HEK293 (cell line): Measurements from ENCODE around the gene PHKB.

Source experiments
- CTCF ChIA-PET: fragments of 350-600 bp; formaldehyde crosslinking; extraction: SDS; loops from one replicate; lab custom pipeline; 2021; ENCODE audit warnings: antibody characterized with exemption; lab: Yijun Ruan, JAX
- POLR2A ChIA-PET: fragments of 300-600 bp; formaldehyde crosslinking; extraction: SDS; loops from one replicate; lab custom pipeline; 2020; ENCODE audit warnings: antibody characterized with exemption, inconsistent platforms; lab: Yijun Ruan, JAX
- H3K27ac ChIP-seq: fragments of 200-500 bp; sonication (Bioruptor generic); 2 replicates; pipeline ENCODE4 v1.5.1; 2014; ENCODE audit warnings: low read depth, low read length, control low read depth, inconsistent platforms; ENCODE audit errors: extremely low read depth
- H3K36me3 ChIP-seq, 2 experiments: fragments of 200-500 bp in 1 of 2; sonication (Bioruptor generic) in 1 of 2; 1 replicate in 1 of 2; 2 replicates in 1 of 2; pipeline ENCODE4 v1.5.1; 2014 to 2017; ENCODE audit warnings: inconsistent platforms in 2 of 2, low read length in 2 of 2; ENCODE audit not compliant: control insufficient read depth in 2 of 2, insufficient read depth in 1 of 2
- H3K4me1 ChIP-seq: fragments of 200-500 bp; sonication (Bioruptor generic); 2 replicates; pipeline ENCODE4 v1.5.1; 2014; ENCODE audit warnings: mild to moderate bottlenecking, low read length, inconsistent platforms; ENCODE audit not compliant: control insufficient read depth, insufficient read depth
- H3K4me3 ChIP-seq: 2 replicates; pipeline ENCODE4 v1.5.1; 2011; ENCODE audit warnings: low read depth, mild to moderate bottlenecking, control low read depth, low read length, moderate library complexity
- H3K9me3 ChIP-seq: fragments of 200-500 bp; sonication (Bioruptor generic); 2 replicates; pipeline ENCODE4 v1.5.1; 2014; ENCODE audit warnings: low read depth, low read length, inconsistent platforms; ENCODE audit not compliant: control insufficient read depth, insufficient read depth
- HOXD13 ChIP-seq: sonication (generic); formaldehyde crosslinking; IDR thresholded peaks from 2 replicates; pipeline ENCODE4 v1.8.0; 2022; ENCODE audit warnings: missing genetic modification reagents, borderline replicate concordance
- KLF1 ChIP-seq: fragments of 450-650 bp; formaldehyde crosslinking; IDR thresholded peaks from 2 replicates; pipeline ENCODE4 v1.5.1; 2016; ENCODE audit warnings: missing biosample characterization, missing genetic modification characterization
- KLF7 ChIP-seq: fragments of 450-650 bp; formaldehyde crosslinking; IDR thresholded peaks from 2 replicates; pipeline ENCODE4 v1.5.1; 2016; ENCODE audit warnings: missing biosample characterization, missing genetic modification characterization, borderline replicate concordance
- ZBTB1 ChIP-seq: fragments of 450-650 bp; formaldehyde crosslinking; IDR thresholded peaks from 2 replicates; pipeline ENCODE4 v1.5.1; 2016; ENCODE audit warnings: missing biosample characterization, missing genetic modification characterization
- ZEB2 ChIP-seq: fragments of 450-650 bp; formaldehyde crosslinking; IDR thresholded peaks from 2 replicates; pipeline ENCODE4 v1.5.1; 2016; ENCODE audit warnings: missing biosample characterization, missing genetic modification characterization
- ZFP37 ChIP-seq: fragments of 450-650 bp; formaldehyde crosslinking; IDR thresholded peaks from 2 replicates; pipeline ENCODE4 v1.5.1; 2016; ENCODE audit warnings: missing biosample characterization, missing genetic modification characterization
- ZFP69B ChIP-seq: fragments of 450-650 bp; formaldehyde crosslinking; IDR thresholded peaks from 2 replicates; pipeline ENCODE4 v1.5.1; 2016; ENCODE audit warnings: missing biosample characterization, missing genetic modification characterization
- ZNF155 ChIP-seq: fragments of 450-650 bp; formaldehyde crosslinking; IDR thresholded peaks from 2 replicates; pipeline ENCODE4 v1.5.1; 2016; ENCODE audit warnings: missing biosample characterization, missing genetic modification characterization
- ZNF16 ChIP-seq: fragments of 450-650 bp; formaldehyde crosslinking; IDR thresholded peaks from 2 replicates; pipeline ENCODE4 v1.5.1; 2016; ENCODE audit warnings: low read depth, missing biosample characterization, missing genetic modification characterization
- ZNF175 ChIP-seq: fragments of 450-650 bp; formaldehyde crosslinking; IDR thresholded peaks from 2 replicates; pipeline ENCODE4 v1.5.1; 2016; ENCODE audit warnings: missing biosample characterization, missing genetic modification characterization
- ZNF18 ChIP-seq: fragments of 450-650 bp; formaldehyde crosslinking; IDR thresholded peaks from 2 replicates; pipeline ENCODE4 v1.5.1; 2016; ENCODE audit warnings: missing biosample characterization, missing genetic modification characterization
- ZNF184 ChIP-seq: fragments of 450-650 bp; IDR thresholded peaks from 2 replicates; pipeline ENCODE4 v1.5.1; 2018; ENCODE audit warnings: missing biosample characterization, mild to moderate bottlenecking, missing genetic modification characterization
- ZNF311 ChIP-seq: fragments of 450-650 bp; formaldehyde crosslinking; IDR thresholded peaks from 2 replicates; pipeline ENCODE4 v1.5.1; 2017; ENCODE audit warnings: missing biosample characterization, missing genetic modification characterization, borderline replicate concordance
- ZNF324 ChIP-seq: fragments of 450-650 bp; formaldehyde crosslinking; IDR thresholded peaks from 2 replicates; pipeline ENCODE4 v1.5.1; 2016; ENCODE audit warnings: missing biosample characterization, missing genetic modification characterization
- ZNF341 ChIP-seq: fragments of 450-650 bp; formaldehyde crosslinking; IDR thresholded peaks from 2 replicates; pipeline ENCODE4; 2016; ENCODE audit warnings: low read depth, missing biosample characterization, missing genetic modification characterization
- ZNF350 ChIP-seq: fragments of 450-650 bp; formaldehyde crosslinking; IDR thresholded peaks from 2 replicates; pipeline ENCODE4 v1.5.0; 2017; ENCODE audit warnings: missing biosample characterization, mild to moderate bottlenecking, missing genetic modification characterization
- ZNF354C ChIP-seq: fragments of 450-650 bp; formaldehyde crosslinking; IDR thresholded peaks from 2 replicates; pipeline ENCODE4 v1.5.1; 2016; ENCODE audit warnings: missing biosample characterization, missing genetic modification characterization, low read depth, borderline replicate concordance
- ZNF433 ChIP-seq: fragments of 450-650 bp; formaldehyde crosslinking; IDR thresholded peaks from 2 replicates; pipeline ENCODE4 v1.5.1; 2016; ENCODE audit warnings: missing biosample characterization, missing genetic modification characterization, low read depth
- ZNF521 ChIP-seq: fragments of 450-650 bp; formaldehyde crosslinking; IDR thresholded peaks from 2 replicates; pipeline ENCODE4 v1.5.1; 2017; ENCODE audit warnings: missing biosample characterization, mild to moderate bottlenecking, missing genetic modification characterization
- ZNF626 ChIP-seq: fragments of 450-650 bp; sonication (Bioruptor Pico); formaldehyde crosslinking; IDR thresholded peaks from 2 replicates; pipeline ENCODE4 v1.5.1; 2018; ENCODE audit warnings: missing biosample characterization, missing genetic modification characterization, inconsistent platforms
- ZNF658 ChIP-seq: fragments of 450-650 bp; formaldehyde crosslinking; IDR thresholded peaks from 2 replicates; pipeline ENCODE4; 2016; ENCODE audit warnings: missing biosample characterization, missing genetic modification characterization
- ZNF664 ChIP-seq: fragments of 450-650 bp; formaldehyde crosslinking; IDR thresholded peaks from 2 replicates; pipeline ENCODE4 v1.5.1; 2016; ENCODE audit warnings: missing biosample characterization, missing genetic modification characterization
- ZNF677 ChIP-seq: fragments of 450-650 bp; IDR thresholded peaks from 2 replicates; pipeline ENCODE4 v1.5.0; 2018; ENCODE audit warnings: missing biosample characterization, mild to moderate bottlenecking, missing genetic modification characterization, moderate library complexity
- ZSCAN16 ChIP-seq: fragments of 450-650 bp; formaldehyde crosslinking; IDR thresholded peaks from 2 replicates; pipeline ENCODE4 v1.5.1; 2016; ENCODE audit warnings: missing biosample characterization, missing genetic modification characterization
- ZSCAN30 ChIP-seq: fragments of 450-650 bp; IDR thresholded peaks from 2 replicates; pipeline ENCODE4 v1.5.1; 2018; ENCODE audit warnings: missing biosample characterization, mild to moderate bottlenecking, missing genetic modification characterization, moderate library complexity
- TF ChIP-seq, protein P1 (sequence below): fragments of 450-650 bp; formaldehyde crosslinking; IDR thresholded peaks from 2 replicates; pipeline ENCODE4; 2016; ENCODE audit warnings: missing biosample characterization, missing genetic modification characterization
- TF ChIP-seq, protein P2 (sequence below): fragments of 450-650 bp; formaldehyde crosslinking; IDR thresholded peaks from 2 replicates; pipeline ENCODE4 v1.5.1; 2016; ENCODE audit warnings: missing biosample characterization, missing genetic modification characterization, low read depth

Gene PHKB

DNA sequence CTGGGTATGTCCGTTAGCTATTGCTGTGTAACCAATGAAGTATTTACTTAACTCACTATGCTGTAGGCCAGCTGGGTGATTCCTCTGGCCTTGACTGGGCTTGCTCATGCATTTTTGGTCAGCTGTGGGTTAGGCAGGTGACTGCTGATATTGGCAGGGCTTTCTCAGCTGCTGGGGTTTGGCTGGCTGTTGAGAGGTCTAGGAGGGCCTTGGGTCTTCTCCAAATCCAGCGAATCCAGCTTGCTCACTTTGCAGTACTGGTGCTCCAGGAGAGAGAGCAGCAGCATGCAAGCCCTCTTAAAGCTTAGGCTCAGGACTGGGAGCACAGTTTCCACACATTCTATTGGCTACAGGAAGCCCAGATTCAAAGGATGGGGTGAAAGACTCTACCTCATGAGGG, 270.1 kb downstream of the PHKB start:
- Histone ChIP-seq H3K36me3 (no peaks in the 10 kb centered on the region), H3K27ac (no peak overlapping the region), H3K9me3 (no peaks in the 10 kb centered on the region), H3K4me1 (no peaks in the 10 kb centered on the region), H3K4me3 (no peak overlapping the region)
- TF ChIP-seq ZNF626 (no peak), ZNF341 (no peak)
- POLR2A ChIA-PET = no interaction called here
- CTCF ChIA-PET = interaction anchor here (0.8 kb wide), 1 partner anchor 52 kb away, joined by 3 read pairs; no protein-coding TSS in a partner anchor

DNA sequence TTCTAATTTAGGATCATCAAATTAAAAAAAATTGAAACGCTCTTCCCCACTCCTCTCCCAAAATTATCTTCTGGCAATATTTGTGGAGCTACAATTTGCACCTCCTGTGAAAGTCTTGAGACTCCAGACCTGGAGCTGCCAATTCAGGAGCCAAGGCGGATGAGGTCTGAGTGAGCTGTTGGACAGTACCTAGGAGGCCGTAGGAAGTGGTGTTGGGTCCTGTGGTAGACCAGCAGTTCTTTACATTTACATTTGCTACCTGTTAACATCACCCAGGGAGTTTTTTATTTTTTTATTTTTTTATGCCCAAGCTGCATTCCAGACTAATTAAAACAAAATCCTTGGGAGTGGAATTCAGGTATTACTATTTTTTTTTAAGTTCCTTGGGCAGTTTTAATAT, 271.0 kb downstream of the PHKB start:
- ChIA-PET POLR2A (no interaction called here), CTCF (interaction anchor here (0.8 kb wide), 1 partner anchor 51 kb away, joined by 3 read pairs; no protein-coding TSS in a partner anchor)
- H3K4me1 ChIP-seq = no peaks in the 10 kb centered on the region
- H3K4me3 ChIP-seq = no peak overlapping the region
- no peak for TF ChIP-seq ZNF155 (tag by site-specific recombination)
- no peak for TF ChIP-seq ZNF311
- no peak for TF ChIP-seq ZNF354C (tag by site-specific recombination)
- no peak for TF ChIP-seq ZBTB1 (tag by site-specific recombination)
- TF ChIP-seq ZNF433 (tag by site-specific recombination) = no peak
- no peak for TF ChIP-seq ZNF16 (tag by site-specific recombination)
- no peak for TF ChIP-seq ZFP37 (tag by site-specific recombination)
- no peak for TF ChIP-seq HOXD13 (CRISPR knock-in tag)
- no peak for TF ChIP-seq ZNF18 (tag by site-specific recombination)
- no peak for TF ChIP-seq ZNF677 (tag by site-specific recombination)
- TF ChIP-seq ZNF664 (tag by site-specific recombination) = no peak
- TF ChIP-seq ZEB2 = no peak
- no peak for TF ChIP-seq ZSCAN30
- TF ChIP-seq, protein P1, sequence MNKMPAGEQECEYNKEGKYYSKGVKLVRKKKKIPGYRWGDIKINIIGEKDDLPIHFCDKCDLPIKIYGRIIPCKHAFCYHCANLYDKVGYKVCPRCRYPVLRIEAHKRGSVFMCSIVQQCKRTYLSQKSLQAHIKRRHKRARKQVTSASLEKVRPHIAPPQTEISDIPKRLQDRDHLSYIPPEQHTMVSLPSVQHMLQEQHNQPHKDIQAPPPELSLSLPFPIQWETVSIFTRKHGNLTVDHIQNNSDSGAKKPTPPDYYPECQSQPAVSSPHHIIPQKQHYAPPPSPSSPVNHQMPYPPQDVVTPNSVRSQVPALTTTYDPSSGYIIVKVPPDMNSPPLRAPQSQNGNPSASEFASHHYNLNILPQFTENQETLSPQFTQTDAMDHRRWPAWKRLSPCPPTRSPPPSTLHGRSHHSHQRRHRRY (tag by site-specific recombination) = no peak
- TF ChIP-seq ZFP69B = no peak
- TF ChIP-seq ZNF658 (tag by site-specific recombination) = no peak
- no peaks in the 10 kb centered on the region for H3K36me3 ChIP-seq
- no peak overlapping the region for H3K27ac ChIP-seq
- H3K9me3 ChIP-seq = no peaks in the 10 kb centered on the region

- no peaks in the 10 kb centered on the region for H3K9me3 ChIP-seq
- TF ChIP-seq ZNF324 (tag by site-specific recombination) = no peak
- TF ChIP-seq ZNF350 (tag by site-specific recombination) = no peak
- TF ChIP-seq ZNF175 (tag by site-specific recombination) = no peak
- no peak for TF ChIP-seq ZNF521 (tag by site-specific recombination)
- TF ChIP-seq, protein P2, sequence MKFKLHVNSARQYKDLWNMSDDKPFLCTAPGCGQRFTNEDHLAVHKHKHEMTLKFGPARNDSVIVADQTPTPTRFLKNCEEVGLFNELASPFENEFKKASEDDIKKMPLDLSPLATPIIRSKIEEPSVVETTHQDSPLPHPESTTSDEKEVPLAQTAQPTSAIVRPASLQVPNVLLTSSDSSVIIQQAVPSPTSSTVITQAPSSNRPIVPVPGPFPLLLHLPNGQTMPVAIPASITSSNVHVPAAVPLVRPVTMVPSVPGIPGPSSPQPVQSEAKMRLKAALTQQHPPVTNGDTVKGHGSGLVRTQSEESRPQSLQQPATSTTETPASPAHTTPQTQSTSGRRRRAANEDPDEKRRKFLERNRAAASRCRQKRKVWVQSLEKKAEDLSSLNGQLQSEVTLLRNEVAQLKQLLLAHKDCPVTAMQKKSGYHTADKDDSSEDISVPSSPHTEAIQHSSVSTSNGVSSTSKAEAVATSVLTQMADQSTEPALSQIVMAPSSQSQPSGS (tag by site-specific recombination) = no peak
- no peak for TF ChIP-seq ZNF184
- TF ChIP-seq KLF1 (tag by site-specific recombination) = no peak
- TF ChIP-seq KLF7 = no peak
- no peak for TF ChIP-seq ZSCAN16
- POLR2A ChIA-PET = no interaction called here
- CTCF ChIA-PET = no interaction called here
- H3K36me3 ChIP-seq = no peaks in the 10 kb centered on the region
- no peaks in the 10 kb centered on the region for H3K4me1 ChIP-seq
- no peak overlapping the region for H3K4me3 ChIP-seq
- no peak overlapping the region for H3K27ac ChIP-seq
Observed at GRCh38 chr16:47732523-47733111, 271.5 kb downstream of the PHKB start.
